Adipose tissue (tissue), 3 donors: ENCODE results near the gene SDC4. TPM values are rescaled to one million over a fixed set of nuclear protein-coding genes. Genes with fewer than 3 reads are reported as not detected.

Experiments used
- H3K27ac ChIP-seq: one replicate; pipeline ENCODE4 v1.5.1; 2013; ENCODE audit warnings: low read depth, low read length
- WGBS, 3 donors: extraction: QIAGEN DNeasy Blood & Tissue Kit; methylation state at CpG; one replicate each; pipeline ENCODE4 v1.1.7; 2013; 5-methylcytosine and 5-hydroxymethylcytosine counted together
- polyA plus RNA-seq, 3 donors: library from polyadenylated mRNA; stranded (reverse); fragments of 200-250 nt; gene quantifications; one replicate each; pipeline ENCODE4 v1.2.3, GENCODE V29; 2013
- donor health status: healthy with polysubstance abuse.
- donor health status: Bipolar disorder and iron deficiency.
- donor health status: healthy.

SDC4 gene
- polyA plus RNA-seq, 3 donors, result 25.0 to 105 (median 51.1) TPM

- no peak overlapping the region for H3K27ac ChIP-seq
- WGBS, 3 donors, result 93 to 96% (median 93%) methylated on average over 3 of the region's 3 CpGs
Measured at GRCh38 chr20:45330476-45330875, 17.7 kb downstream of the SDC4 start.

- 41 to 87% (median 86%) methylated on average over 7 of the region's 7 CpGs for WGBS, 3 donors
- no peak overlapping the region for H3K27ac ChIP-seq
Measured at GRCh38 chr20:45329497-45330319, 18.5 kb downstream of the SDC4 start.

GRCh38 chr20:45328451-45328850 lies 19.8 kb downstream of the SDC4 start:
- H3K27ac ChIP-seq, result no peak overlapping the region
- WGBS, 3 donors, result 92 to 94% (median 93%) methylated on average over 4 of the region's 4 CpGs

GRCh38 chr20:45325371-45325770 lies 22.9 kb downstream of the SDC4 start:
- 59 to 81% (median 71%) methylated on average over 6 of the region's 6 CpGs for WGBS, 3 donors
- H3K27ac ChIP-seq, result no peak overlapping the region

GRCh38 chr20:45323731-45324130 lies 24.5 kb downstream of the SDC4 start:
- H3K27ac ChIP-seq, result no peak overlapping the region

- H3K27ac ChIP-seq, result no peak overlapping the region
- 41 to 60% (median 53%) methylated on average over 7 of the region's 7 CpGs for WGBS, 3 donors
Measured at GRCh38 chr20:45322952-45323383, 25.3 kb downstream of the SDC4 start.

DNA sequence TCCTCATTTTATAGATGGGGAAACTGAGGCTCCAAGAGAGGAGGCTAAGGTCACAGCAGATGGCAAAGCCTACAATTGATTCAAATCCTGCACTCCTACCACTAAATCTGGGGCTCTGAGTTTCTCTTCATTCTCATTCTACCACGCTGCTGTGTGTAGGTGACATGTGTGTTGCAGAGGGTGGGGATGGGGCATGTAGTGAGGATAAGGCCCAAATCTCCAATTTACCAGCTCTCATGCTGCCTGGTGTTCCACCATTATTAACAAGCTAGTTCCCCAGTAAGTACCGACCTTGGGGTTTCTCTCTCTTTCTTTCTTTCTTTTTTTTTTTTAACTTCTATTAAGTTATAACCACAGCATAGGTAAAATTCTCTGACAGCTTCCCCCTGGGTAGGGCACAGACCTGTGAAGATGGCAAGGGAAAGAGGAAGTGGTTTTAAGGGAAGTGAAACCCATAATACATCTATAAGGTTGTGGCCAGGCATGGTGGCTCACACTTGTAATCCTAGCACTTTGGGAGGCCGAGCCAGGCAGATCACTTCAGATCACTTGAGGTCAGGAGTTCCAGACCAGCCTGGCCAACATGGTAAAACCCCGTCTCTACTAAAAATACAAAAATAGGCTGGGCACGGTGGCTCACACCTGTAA lies 27.2 kb downstream of the SDC4 start:
- no peak overlapping the region for H3K27ac ChIP-seq
- WGBS, 3 donors, result 54 to 78% (median 65%) methylated on average over 5 of the region's 5 CpGs

DNA sequence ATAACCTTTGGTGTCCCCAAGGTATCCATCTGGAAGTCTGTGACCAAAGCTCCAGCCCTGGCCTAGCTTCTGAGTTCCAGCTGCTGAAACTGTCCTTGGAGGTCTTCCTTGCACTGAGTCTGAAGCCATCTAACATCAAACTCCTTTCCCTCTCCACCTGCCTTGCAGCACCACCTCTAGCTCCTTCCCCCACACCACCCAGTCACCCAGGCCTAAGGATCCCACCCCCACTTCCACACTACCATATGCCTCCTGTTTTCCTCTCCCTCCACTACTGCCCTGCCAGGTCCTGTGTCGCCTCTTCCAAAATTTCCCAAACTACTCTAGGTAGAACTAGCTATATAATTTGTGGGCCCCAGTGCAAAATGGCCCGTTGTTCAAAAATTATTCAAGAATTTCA lies 29.3 kb downstream of the SDC4 start:
- 59 to 71% (median 68%) methylated on average over 2 of the region's 2 CpGs for WGBS, 3 donors
- no peak overlapping the region for H3K27ac ChIP-seq

DNA sequence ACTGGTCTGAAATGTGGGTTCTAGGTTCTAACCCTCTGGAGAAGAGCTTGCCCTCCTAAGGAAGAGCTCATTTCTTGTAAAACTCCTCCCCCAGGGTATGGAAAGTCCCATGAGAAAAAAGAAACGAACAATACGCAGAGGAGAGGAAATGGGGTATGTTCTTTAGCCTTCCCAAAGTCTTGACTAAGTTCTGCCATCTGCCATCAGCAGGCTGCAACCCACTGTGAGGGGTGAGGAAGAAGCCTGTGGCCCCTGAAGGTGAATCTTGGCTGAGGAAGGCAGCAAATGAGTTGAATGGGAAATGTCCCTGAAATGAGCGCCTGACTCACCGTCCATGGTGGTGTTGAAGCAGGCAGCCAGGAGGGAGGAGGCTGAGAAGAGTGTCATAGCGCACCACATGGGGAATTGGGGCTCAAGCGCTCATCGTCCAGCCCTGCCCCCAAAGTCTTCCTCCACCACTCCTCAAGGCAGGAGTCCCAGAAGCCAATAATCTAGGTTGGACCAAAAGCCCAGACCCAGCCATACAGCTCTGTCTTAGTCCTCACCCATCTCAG lies 29.8 kb downstream of the SDC4 start:
- H3K27ac ChIP-seq, result no peak overlapping the region
- 64 to 68% (median 66%) methylated on average over 7 of the region's 7 CpGs for WGBS, 3 donors

- 61 to 73% (median 71%) methylated on average over 3 of the region's 3 CpGs for WGBS, 3 donors
- H3K27ac ChIP-seq, result no peak overlapping the region
Measured at GRCh38 chr20:45317826-45318225, 30.4 kb downstream of the SDC4 start.

DNA sequence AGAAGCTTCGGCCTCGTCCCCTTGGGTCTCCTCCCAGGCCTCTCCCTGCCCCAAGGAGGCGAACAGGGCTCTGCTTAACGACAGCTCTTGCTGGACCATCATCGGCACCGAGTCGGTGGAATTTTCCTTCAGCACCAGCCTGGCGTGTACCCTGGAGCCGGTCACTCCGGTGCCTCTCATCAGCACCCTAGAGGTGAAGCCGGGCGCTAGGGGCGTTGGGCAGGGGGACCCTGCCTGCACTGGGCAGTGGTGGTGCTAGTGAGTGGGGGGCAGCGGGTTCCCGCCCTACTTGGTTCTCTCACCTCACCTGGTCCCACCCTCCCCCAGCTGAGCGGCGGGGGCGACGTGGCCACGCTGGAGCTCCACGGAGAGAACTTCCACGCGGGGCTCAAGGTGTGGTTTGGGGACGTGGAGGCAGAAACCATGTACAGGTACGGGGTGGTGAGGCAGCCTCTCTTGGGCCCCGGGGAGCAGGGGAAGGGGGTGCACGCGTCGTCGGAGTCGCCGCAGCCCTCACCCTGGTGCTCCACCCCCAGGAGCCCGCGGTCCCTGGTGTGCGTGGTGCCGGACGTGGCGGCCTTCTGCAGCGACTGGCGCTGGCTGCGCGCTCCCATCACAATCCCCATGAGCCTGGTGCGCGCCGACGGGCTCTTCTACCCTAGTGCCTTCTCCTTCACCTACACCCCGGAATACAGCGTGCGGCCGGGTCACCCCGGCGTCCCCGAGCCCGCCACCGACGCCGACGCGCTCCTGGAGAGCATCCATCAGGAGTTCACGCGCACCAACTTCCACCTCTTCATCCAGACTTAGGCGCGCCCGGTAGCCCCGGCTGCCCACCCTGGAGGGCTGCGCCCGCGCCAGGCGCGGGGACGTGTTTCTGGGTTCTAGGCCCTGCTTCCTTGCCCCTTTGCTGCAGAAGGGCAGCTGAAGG lies 31.8 kb downstream of the SDC4 start:
- H3K27ac ChIP-seq, result no peak overlapping the region
- 23 to 51% (median 27%) methylated on average over 68 to 71 of the region's 71 CpGs for WGBS, 3 donors

DNA sequence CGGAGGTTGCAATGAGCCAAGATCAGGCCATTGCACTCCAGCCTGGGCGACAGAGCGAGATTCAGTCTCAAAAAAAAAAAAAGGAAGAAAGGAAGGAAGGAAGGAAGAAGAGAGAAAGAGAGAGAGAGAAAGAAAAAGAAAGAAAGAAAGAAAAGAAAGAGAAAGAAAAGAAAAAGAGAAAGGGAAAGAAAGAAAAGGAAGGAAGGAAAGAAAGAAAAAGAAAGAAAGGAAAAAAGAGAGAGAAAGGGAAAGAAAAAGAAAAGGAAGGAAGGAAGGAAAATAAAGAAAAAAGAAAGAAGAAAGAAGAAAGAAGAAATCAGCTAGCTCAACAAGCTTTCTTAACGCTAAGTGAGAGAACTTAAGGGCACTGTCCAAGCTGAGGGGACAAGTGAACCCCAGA lies 32.6 kb downstream of the SDC4 start:
- WGBS, 3 donors, result 86 to 91% (median 89%) methylated on average over 4 of the region's 4 CpGs
- H3K27ac ChIP-seq, result no peak overlapping the region

- no peak overlapping the region for H3K27ac ChIP-seq
- WGBS, 3 donors, result 51 to 86% (median 79%) methylated on average over 11 of the region's 11 CpGs
Measured at GRCh38 chr20:45313943-45314342, 34.3 kb downstream of the SDC4 start.

DNA sequence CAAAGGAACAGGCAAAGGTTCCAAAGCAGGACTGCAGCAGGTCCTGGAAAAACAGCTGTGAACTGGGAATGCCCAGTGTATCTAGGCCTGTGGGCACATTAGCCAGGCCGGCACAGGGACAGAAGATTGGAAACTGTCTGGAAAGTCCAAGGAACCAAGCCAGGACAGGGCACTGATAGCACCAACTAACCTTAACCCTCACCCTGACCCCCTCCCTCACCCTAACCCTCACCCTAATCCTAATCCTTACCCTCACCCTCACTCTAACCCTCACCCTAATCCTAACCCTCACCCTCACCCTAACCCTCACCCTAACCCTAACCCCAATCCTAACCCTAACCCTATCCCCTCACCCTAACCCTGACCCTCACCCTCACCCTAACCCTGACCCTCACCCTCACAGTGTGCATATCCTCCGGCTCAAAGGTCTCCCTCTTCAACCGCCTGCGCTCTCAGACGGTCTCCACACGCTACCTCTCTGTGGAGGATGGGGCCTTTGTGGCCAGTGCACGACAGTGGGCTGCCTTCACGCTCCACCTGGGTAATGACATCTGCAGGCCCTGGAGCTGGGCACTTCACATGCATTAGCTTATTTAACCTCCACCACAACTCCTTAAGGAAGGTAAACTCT lies 35.0 kb downstream of the SDC4 start:
- WGBS, 3 donors, result 62 to 93% (median 92%) methylated on average over 8 of the region's 8 CpGs
- H3K27ac ChIP-seq, result no peak overlapping the region

GRCh38 chr20:45312241-45312640 lies 36.0 kb downstream of the SDC4 start:
- H3K27ac ChIP-seq, result no peak overlapping the region
- 27 to 59% (median 56%) methylated on average over 21 of the region's 21 CpGs for WGBS, 3 donors

DNA sequence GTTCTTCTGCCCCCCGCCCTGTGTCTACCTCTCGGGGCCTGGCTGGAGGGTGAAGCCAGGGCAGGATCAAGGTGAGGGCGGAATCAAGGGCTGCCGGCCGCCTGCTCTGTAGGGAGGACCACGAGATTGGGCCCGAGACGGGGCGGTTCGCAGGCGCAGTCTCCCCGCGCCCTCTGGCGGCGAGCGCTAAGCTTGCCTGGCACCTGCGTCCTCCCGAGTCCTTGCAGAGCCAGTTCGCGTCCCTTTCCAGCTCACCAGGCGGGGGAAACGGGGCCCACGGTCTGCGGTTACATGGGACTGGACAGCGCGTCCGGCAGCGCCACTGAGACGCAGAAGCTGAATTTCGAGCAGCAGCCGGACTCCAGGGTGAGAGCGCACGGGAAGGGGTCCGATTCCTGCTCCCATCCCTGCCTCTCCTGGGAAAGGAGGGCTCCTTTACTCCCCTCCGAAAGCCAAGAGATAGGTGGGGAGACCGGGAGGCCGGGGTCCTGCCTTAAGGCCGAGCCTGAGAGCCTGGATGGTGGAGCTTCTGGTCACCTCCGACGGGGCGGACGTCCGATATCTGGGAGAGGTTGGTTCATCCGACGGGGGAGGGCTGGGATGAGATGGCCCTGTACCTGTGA lies 36.5 kb downstream of the SDC4 start:
- WGBS, 3 donors, result 13 to 20% (median 18%) methylated on average over 45 of the region's 45 CpGs
- no peak overlapping the region for H3K27ac ChIP-seq

DNA sequence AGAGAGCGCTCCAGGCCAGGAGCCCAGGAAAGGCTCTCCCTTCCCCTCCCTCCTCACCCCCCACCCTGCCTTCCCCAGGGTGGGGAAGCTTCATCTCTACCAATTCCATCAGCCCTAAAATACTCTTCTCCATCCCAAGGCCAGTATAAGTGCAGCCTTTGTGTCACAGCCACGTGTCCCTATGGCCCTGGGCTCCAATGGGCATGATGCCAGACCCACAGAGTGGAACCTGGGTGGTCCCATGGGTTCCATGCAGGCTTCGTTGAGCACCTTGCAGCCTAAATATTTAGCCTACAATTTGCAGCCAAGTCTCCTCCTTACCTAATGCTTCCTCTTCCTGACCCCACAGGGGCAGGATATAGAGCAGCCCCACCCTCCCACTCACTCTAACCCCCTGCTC lies 39.1 kb downstream of the SDC4 start:
- 28 to 59% (median 58%) methylated on average over 3 of the region's 3 CpGs for WGBS, 3 donors
- no peak overlapping the region for H3K27ac ChIP-seq
